Transverse colon (tissue), 4 donors: ENCODE data around the gene TANGO6.

Experiments used
- POLR2A ChIP-seq: fragments of 450-650 bp; IDR thresholded peaks from one replicate; pipeline ENCODE4 v1.6.1; 2016; ENCODE audit warnings: antibody characterized with exemption, mild to moderate bottlenecking, moderate library complexity
- POLR2AphosphoS5 ChIP-seq, 3 donors: sonication (generic); formaldehyde crosslinking; IDR thresholded peaks; one replicate each; pipeline ENCODE4 v1.6.1; 2016; ENCODE audit warnings: antibody characterized with exemption in 3 of 3
- TF ChIP-seq, protein P1 (sequence below), 5 experiments: fragments of 200-600 bp in 3 of 5; fragments of 450-650 bp in 2 of 5; sonication (generic) in 3 of 5; IDR thresholded peaks; 1 replicate in 2 of 5; 2 replicates in 3 of 5; pipeline ENCODE4 v1.5.1; 2016 to 2017; ENCODE audit warnings: antibody characterized with exemption in 5 of 5, inconsistent platforms in 3 of 5, mild to moderate bottlenecking in 2 of 5, moderate library complexity in 1 of 5

DNA sequence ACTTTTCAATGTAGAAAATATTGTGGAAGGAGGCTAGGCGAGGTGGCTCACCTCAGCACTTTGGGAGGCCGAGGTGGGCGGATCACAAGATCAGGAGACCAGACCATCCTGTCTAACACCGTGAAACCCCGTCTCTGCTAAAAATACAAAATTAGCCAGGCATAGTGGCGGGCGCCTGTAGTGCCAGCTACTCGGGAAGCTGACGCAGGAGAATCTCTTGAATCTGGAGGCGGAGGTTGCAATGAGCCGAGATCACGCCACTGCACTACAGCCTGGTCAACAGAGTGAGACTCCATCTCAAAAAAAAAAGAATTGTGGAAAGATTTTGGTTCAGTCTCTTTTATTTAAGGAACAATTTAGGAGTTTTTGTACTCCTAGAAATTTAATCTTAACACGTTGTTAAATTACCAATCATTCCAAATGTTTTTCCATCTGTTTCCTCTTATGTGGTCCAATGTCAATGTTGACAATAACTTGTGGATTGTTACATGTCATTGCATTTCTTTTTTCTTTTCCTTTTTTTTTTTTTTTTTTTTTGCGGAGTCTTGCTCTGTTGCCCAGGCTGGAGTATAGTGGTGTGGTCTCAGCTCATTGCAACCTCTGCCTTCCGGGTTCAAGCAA, 137.5 kb downstream of the TANGO6 start:
- TF ChIP-seq, protein P1, sequence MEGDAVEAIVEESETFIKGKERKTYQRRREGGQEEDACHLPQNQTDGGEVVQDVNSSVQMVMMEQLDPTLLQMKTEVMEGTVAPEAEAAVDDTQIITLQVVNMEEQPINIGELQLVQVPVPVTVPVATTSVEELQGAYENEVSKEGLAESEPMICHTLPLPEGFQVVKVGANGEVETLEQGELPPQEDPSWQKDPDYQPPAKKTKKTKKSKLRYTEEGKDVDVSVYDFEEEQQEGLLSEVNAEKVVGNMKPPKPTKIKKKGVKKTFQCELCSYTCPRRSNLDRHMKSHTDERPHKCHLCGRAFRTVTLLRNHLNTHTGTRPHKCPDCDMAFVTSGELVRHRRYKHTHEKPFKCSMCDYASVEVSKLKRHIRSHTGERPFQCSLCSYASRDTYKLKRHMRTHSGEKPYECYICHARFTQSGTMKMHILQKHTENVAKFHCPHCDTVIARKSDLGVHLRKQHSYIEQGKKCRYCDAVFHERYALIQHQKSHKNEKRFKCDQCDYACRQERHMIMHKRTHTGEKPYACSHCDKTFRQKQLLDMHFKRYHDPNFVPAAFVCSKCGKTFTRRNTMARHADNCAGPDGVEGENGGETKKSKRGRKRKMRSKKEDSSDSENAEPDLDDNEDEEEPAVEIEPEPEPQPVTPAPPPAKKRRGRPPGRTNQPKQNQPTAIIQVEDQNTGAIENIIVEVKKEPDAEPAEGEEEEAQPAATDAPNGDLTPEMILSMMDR (IDR thresholded peaks at IDR 0.05), result no peak
- TF ChIP-seq POLR2AphosphoS5 (IDR thresholded peaks at IDR 0.05) (no peak), POLR2A (no peak)
